ENCODE results near the gene TBX15.
"Not testable (repeated sequence)": the region's sequence is repeated elsewhere in the genome, so short reads cannot be mapped to it uniquely, and the experiment has no call there.

Gene TBX15

GRCh38 chr1:118918230-118918939, 69.8 kb downstream of the TBX15 start:
- Histone ChIP-seq H3K9me3 (ENCODE audit: control insufficient read depth, low read length) (no peaks in the 10 kb centered on the region), H3K27me3 (replicated peaks; ENCODE audit: control insufficient read depth, insufficient read depth, low read length) (no peaks in the 10 kb centered on the region), H3K36me3 (ENCODE audit: control insufficient read depth, insufficient read depth, low read length, severe bottlenecking) (peaks cover 62% of the 10 kb centered on the region), H3K4me1 (ENCODE audit: control insufficient read depth, insufficient read depth, low read length) (peaks cover 7% of the 10 kb centered on the region), H3K9ac (ENCODE audit: low read length) (no peak overlapping the region), H3K4me3 (ENCODE audit: low read length) (no peak overlapping the region)
- no peak for DNase-seq (ENCODE audit: low read depth)

DNA sequence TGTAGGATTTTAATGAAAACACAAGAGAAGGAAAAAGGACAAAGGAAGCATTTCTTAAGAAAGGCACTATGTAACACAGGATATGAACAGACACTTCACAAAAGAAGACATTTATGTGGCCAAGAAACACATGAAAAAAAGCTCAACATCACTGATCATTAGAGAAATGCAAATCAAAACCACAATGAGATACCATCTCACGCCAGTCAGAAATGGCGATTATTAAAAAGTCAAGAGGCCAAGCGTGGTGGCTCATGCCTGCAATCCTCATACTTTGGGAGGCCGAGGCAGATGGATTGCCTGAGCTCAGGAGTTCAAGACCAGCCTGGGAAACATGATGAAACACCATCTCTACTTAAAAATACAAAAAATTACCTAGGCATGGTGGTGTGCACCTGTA, 71.8 kb downstream of the TBX15 start:
- H3K4me3 ChIP-seq (ENCODE audit: low read length); H3K9me3 ChIP-seq (ENCODE audit: control insufficient read depth, low read length); DNase-seq (ENCODE audit: low read depth); H3K27me3 ChIP-seq (replicated peaks; ENCODE audit: control insufficient read depth, insufficient read depth, low read length); H3K4me1 ChIP-seq (ENCODE audit: control insufficient read depth, insufficient read depth, low read length); H3K9ac ChIP-seq (ENCODE audit: low read length): not testable (repeated sequence)
- peaks cover 62% of the 10 kb centered on the region for H3K36me3 ChIP-seq (ENCODE audit: control insufficient read depth, insufficient read depth, low read length, severe bottlenecking)

DNA sequence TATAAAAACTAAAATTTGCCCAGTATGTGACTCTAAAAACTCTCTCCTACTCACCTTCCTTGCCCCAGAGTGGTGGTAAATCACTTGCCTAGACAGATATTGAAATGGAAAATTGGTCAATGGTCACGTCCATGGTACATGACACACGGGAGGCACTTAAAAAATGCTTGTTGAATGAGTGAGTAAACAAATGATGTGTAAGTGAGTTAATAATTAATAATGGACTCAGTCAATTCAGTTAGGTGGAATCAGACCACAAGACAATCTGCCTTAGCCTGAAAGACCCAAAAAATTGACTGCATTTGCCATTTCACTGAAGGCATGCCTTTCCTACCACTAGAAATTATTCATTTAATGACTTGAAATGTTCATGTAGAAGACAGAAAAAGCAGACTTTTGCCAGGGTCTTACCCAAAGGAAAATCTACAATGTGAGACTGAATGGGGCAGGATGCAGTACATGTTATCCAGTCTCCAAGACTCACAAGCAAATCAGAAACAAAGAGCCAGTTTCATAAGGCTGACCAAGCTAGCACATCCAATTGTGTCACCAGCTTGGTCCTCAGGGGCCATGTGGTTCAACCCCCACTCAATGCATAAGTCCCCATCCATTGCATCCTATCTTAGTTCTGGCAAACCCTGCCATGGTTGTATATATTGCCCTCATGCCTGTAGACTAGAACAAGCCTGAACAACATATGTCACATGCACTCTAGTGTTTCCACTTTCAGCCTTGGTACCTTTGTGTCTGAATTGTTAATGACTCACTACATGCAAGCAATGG, 73.6 kb downstream of the TBX15 start:
- Histone ChIP-seq H3K36me3 (ENCODE audit: control insufficient read depth, insufficient read depth, low read length, severe bottlenecking) (peaks cover 74% of the 10 kb centered on the region), H3K27me3 (replicated peaks; ENCODE audit: control insufficient read depth, insufficient read depth, low read length) (no peaks in the 10 kb centered on the region), H3K4me3 (ENCODE audit: low read length) (no peak overlapping the region), H3K9me3 (ENCODE audit: control insufficient read depth, low read length) (no peaks in the 10 kb centered on the region), H3K9ac (ENCODE audit: low read length) (no peak overlapping the region), H3K4me1 (ENCODE audit: control insufficient read depth, insufficient read depth, low read length) (peaks cover 7% of the 10 kb centered on the region)
- DNase-seq (ENCODE audit: low read depth), result no peak

GRCh38 chr1:118913818-118914217, 74.3 kb downstream of the TBX15 start:
- H3K4me1 ChIP-seq (ENCODE audit: control insufficient read depth, insufficient read depth, low read length), result peaks cover 7% of the 10 kb centered on the region
- H3K27me3 ChIP-seq (replicated peaks; ENCODE audit: control insufficient read depth, insufficient read depth, low read length), result no peaks in the 10 kb centered on the region
- no peak overlapping the region for H3K9ac ChIP-seq (ENCODE audit: low read length)
- DNase-seq (ENCODE audit: low read depth), result no peak
- no peak overlapping the region for H3K4me3 ChIP-seq (ENCODE audit: low read length)
- H3K36me3 ChIP-seq (ENCODE audit: control insufficient read depth, insufficient read depth, low read length, severe bottlenecking), result peaks cover 74% of the 10 kb centered on the region
- no peaks in the 10 kb centered on the region for H3K9me3 ChIP-seq (ENCODE audit: control insufficient read depth, low read length)

DNA sequence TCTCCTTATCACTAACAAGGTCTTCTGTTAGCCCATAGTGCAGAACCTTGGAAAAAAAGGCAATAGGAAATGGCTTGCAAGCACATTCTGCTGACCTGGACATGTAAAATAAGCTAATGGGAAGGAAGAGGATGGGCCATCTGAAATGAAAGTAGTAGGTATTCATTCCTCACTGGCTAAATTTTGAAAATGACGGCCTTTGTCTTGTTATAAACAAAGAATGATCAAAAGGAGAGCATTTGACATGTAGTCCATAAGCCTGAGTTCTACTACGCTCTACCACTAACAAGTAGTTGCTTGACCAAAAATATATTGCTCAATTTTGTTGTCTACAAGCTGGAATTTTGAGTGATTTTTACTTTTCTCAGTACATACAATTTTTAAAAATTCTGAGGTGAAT, 75.6 kb downstream of the TBX15 start:
- H3K4me3 ChIP-seq (ENCODE audit: low read length), result no peak overlapping the region
- DNase-seq (ENCODE audit: low read depth), result no peak

GRCh38 chr1:118911571-118911970, 76.6 kb downstream of the TBX15 start:
- H3K9ac ChIP-seq (ENCODE audit: low read length), result no peak overlapping the region
- peaks cover 7% of the 10 kb centered on the region for H3K4me1 ChIP-seq (ENCODE audit: control insufficient read depth, insufficient read depth, low read length)

More for the DNA sequence above, 75.6 kb downstream of the TBX15 start:
- Histone ChIP-seq H3K9ac (ENCODE audit: low read length) (no peak overlapping the region), H3K9me3 (ENCODE audit: control insufficient read depth, low read length) (no peaks in the 10 kb centered on the region), H3K36me3 (ENCODE audit: control insufficient read depth, insufficient read depth, low read length, severe bottlenecking) (peaks cover 77% of the 10 kb centered on the region), H3K27me3 (replicated peaks; ENCODE audit: control insufficient read depth, insufficient read depth, low read length) (no peaks in the 10 kb centered on the region), H3K4me1 (ENCODE audit: control insufficient read depth, insufficient read depth, low read length) (peaks cover 7% of the 10 kb centered on the region)

DNA sequence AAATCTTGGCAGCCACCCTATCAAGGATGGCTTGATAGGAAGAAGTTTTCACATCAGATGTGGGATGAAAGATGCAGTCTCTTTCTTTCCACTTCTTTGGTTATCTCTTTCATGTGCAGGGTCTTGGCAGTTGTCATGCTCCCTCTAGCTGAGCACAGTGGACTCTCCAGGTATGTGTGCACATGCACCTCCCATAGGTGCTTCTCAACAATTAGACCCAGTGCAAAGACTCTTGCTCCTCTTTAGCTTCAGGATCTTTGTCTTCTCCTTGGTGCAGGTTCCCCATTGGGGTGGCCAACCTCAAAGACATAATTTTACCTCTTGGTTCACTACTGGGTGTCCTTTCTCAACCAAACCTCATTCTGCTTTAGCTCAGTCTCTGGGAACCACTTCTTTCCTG, 80.7 kb downstream of the TBX15 start:
- H3K27me3 ChIP-seq (replicated peaks; ENCODE audit: control insufficient read depth, insufficient read depth, low read length), result no peaks in the 10 kb centered on the region
- H3K4me1 ChIP-seq (ENCODE audit: control insufficient read depth, insufficient read depth, low read length), result peaks cover 25% of the 10 kb centered on the region
- no peak overlapping the region for H3K4me3 ChIP-seq (ENCODE audit: low read length)
- peaks cover 59% of the 10 kb centered on the region for H3K36me3 ChIP-seq (ENCODE audit: control insufficient read depth, insufficient read depth, low read length, severe bottlenecking)
- H3K9me3 ChIP-seq (ENCODE audit: control insufficient read depth, low read length), result no peaks in the 10 kb centered on the region
- DNase-seq (ENCODE audit: low read depth), result no peak
- no peak overlapping the region for H3K9ac ChIP-seq (ENCODE audit: low read length)

More at GRCh38 chr1:118911571-118911970, 76.6 kb downstream of the TBX15 start:
- no peaks in the 10 kb centered on the region for H3K9me3 ChIP-seq (ENCODE audit: control insufficient read depth, low read length)
- H3K4me3 ChIP-seq (ENCODE audit: low read length), result no peak overlapping the region
- H3K36me3 ChIP-seq (ENCODE audit: control insufficient read depth, insufficient read depth, low read length, severe bottlenecking), result peaks cover 84% of the 10 kb centered on the region
- DNase-seq (ENCODE audit: low read depth), result no peak
- no peaks in the 10 kb centered on the region for H3K27me3 ChIP-seq (replicated peaks; ENCODE audit: control insufficient read depth, insufficient read depth, low read length)

DNA sequence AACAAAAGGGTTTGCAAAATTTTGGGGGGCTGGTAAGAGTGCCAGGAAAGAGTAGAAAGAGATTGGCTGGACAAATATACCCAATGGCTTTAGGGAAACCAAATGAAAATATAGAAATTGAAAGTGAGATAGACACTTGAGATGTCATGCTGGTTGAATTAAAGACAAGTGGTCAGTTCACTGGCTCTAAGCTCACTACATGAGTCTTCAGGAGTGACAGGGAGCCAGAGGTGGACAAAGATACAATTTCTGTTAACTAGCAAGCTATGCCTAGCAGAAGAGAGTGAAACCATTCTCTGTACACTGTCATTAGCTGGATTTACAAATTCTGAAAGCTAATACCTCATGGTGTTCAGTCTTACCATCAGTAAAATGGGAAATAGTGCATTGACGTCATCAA, 82.5 kb downstream of the TBX15 start:
- H3K9ac ChIP-seq (ENCODE audit: low read length), result no peak overlapping the region
- peaks cover 29% of the 10 kb centered on the region for H3K4me1 ChIP-seq (ENCODE audit: control insufficient read depth, insufficient read depth, low read length)
- peaks cover 42% of the 10 kb centered on the region for H3K36me3 ChIP-seq (ENCODE audit: control insufficient read depth, insufficient read depth, low read length, severe bottlenecking)
- no peak overlapping the region for H3K4me3 ChIP-seq (ENCODE audit: low read length)
- no peaks in the 10 kb centered on the region for H3K9me3 ChIP-seq (ENCODE audit: control insufficient read depth, low read length)
- no peak for DNase-seq (ENCODE audit: low read depth)
- no peaks in the 10 kb centered on the region for H3K27me3 ChIP-seq (replicated peaks; ENCODE audit: control insufficient read depth, insufficient read depth, low read length)

DNA sequence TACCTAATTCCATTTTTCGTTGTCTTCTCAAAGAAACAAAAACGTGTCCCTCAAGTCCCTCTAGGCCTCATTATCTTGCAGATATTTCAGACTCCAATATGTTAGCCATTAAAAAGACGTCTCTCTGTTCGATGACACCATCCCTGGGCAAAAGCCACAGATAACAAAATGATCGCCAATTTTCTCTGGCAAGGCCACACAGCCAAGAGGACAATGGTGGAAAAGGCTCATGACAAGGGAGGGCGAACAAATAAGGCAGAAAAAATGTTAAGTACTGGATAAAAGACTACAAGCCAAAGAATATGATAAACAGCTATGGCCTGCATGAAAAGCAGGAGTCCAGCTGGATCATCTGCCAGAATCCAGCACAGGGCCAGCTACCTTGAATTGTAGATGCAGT, 82.9 kb downstream of the TBX15 start:
- DNase-seq (ENCODE audit: low read depth), result no peak
- H3K4me1 ChIP-seq (ENCODE audit: control insufficient read depth, insufficient read depth, low read length), result peaks cover 29% of the 10 kb centered on the region
- H3K9ac ChIP-seq (ENCODE audit: low read length), result no peak overlapping the region
- H3K4me3 ChIP-seq (ENCODE audit: low read length), result no peak overlapping the region
- H3K9me3 ChIP-seq (ENCODE audit: control insufficient read depth, low read length), result no peaks in the 10 kb centered on the region
- H3K36me3 ChIP-seq (ENCODE audit: control insufficient read depth, insufficient read depth, low read length, severe bottlenecking), result peaks cover 42% of the 10 kb centered on the region
- H3K27me3 ChIP-seq (replicated peaks; ENCODE audit: control insufficient read depth, insufficient read depth, low read length), result no peaks in the 10 kb centered on the region

DNA sequence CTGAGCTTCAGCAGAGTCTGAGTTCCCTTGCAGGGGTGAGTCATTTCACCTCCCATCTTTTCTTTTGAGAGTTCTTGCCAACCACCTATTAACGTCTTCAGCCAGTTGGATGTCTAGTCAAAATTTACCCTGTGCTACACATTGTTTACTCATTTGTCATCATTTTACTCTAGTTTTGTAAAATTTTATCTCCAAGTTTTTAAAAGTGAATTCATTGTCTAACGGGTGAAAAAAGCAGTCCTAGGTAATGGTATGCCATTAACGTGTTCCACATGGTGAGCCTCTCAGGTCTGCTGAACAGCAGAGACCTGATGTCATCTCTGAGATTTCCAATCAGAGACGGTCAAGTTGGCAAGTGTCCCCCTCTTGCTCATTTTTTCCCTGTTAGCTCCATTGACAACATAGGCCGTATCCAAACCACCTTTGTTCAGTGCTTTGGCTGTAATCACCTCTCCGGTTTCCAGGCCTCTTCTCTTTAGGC, 85.4 kb downstream of the TBX15 start:
- H3K4me3 ChIP-seq (ENCODE audit: low read length), result no peak overlapping the region
- H3K4me1 ChIP-seq (ENCODE audit: control insufficient read depth, insufficient read depth, low read length), result peaks cover 29% of the 10 kb centered on the region
- H3K36me3 ChIP-seq (ENCODE audit: control insufficient read depth, insufficient read depth, low read length, severe bottlenecking), result peaks cover 46% of the 10 kb centered on the region
- H3K9me3 ChIP-seq (ENCODE audit: control insufficient read depth, low read length), result no peaks in the 10 kb centered on the region
- no peak overlapping the region for H3K9ac ChIP-seq (ENCODE audit: low read length)
- no peak for DNase-seq (ENCODE audit: low read depth)
- H3K27me3 ChIP-seq (replicated peaks; ENCODE audit: control insufficient read depth, insufficient read depth, low read length), result no peaks in the 10 kb centered on the region

DNA sequence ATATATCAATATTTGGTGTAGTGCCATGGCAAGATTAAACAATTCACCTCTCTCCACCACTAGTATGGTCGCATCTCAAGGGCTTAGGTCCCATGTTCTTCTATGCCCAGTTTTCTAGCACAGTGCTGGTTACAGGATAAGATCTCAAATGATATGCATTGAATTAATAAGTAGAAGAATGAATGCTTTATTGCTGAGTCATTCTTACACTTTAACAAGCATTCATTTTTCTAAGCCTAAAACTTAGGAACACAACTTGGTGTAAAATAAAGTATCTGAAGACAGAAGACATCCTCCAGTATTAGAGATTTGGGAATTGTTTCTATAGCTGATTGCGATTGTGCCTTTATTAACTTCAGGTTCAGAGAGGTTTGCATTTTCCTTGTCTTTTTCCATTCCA, 85.8 kb downstream of the TBX15 start:
- Histone ChIP-seq H3K4me3 (ENCODE audit: low read length) (no peak overlapping the region), H3K4me1 (ENCODE audit: control insufficient read depth, insufficient read depth, low read length) (peaks cover 29% of the 10 kb centered on the region), H3K27me3 (replicated peaks; ENCODE audit: control insufficient read depth, insufficient read depth, low read length) (no peaks in the 10 kb centered on the region), H3K9me3 (ENCODE audit: control insufficient read depth, low read length) (no peaks in the 10 kb centered on the region), H3K36me3 (ENCODE audit: control insufficient read depth, insufficient read depth, low read length, severe bottlenecking) (peaks cover 46% of the 10 kb centered on the region), H3K9ac (ENCODE audit: low read length) (no peak overlapping the region)
- DNase-seq (ENCODE audit: low read depth), result no peak
